Cardiac fibroblast (primary cell): ENCODE data around the gene SETD2.

Experiments used
- DNase-seq, 2 donors: peaks; one replicate each; pipeline versions ENCODE4 v3.0.0 to v3.0.0-alpha.2; 2010; ENCODE audit warnings: low read depth in 2 of 2
- H3K4me3 ChIP-seq, 2 donors: replicated peaks in 1 of 2; 1 replicate in 1 of 2; 2 replicates in 1 of 2; pipeline ENCODE4 v1.5.1; 2011; ENCODE audit warnings: low read depth in 2 of 2, low read length in 2 of 2, mild to moderate bottlenecking in 2 of 2, moderate library complexity in 1 of 2
- TF ChIP-seq, protein P1 (sequence below): IDR thresholded peaks from one replicate; pipeline ENCODE4 v1.5.1; 2011; ENCODE audit warnings: low read depth, mild to moderate bottlenecking, low read length, inconsistent platforms

SETD2 gene

DNA sequence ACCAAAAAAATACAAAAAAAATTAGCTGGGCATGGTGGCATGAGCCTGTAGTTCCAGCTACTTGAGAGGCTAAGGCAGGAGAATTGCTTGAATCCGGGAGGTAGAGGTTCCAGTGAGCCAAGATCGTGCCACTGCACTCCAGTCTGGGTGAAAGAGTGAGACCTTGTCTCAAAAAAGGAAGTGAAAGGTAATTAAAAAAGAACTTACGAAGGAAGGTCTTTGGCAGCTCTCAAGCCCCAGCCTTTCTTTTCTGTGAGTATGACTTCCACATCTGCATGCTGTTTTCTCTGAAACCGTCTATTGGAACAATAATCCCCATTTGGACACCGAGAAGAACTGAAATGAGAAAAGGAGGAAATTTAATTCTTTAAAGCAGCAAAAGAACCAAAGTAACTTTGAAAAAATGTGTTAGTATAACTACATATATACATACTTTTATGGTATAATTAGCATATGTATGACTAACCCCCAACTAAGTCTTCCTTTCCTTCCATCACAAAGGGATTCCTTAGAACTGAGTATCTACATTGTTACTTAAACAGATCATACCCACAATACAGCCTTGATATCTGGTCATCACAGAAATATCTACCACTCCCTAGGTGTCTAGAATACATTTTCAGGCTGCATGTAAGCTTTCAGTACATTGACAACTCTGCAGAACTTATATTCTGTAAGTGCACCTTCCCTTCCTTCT, 50.1 kb downstream of the SETD2 start:
- TF ChIP-seq, protein P1, sequence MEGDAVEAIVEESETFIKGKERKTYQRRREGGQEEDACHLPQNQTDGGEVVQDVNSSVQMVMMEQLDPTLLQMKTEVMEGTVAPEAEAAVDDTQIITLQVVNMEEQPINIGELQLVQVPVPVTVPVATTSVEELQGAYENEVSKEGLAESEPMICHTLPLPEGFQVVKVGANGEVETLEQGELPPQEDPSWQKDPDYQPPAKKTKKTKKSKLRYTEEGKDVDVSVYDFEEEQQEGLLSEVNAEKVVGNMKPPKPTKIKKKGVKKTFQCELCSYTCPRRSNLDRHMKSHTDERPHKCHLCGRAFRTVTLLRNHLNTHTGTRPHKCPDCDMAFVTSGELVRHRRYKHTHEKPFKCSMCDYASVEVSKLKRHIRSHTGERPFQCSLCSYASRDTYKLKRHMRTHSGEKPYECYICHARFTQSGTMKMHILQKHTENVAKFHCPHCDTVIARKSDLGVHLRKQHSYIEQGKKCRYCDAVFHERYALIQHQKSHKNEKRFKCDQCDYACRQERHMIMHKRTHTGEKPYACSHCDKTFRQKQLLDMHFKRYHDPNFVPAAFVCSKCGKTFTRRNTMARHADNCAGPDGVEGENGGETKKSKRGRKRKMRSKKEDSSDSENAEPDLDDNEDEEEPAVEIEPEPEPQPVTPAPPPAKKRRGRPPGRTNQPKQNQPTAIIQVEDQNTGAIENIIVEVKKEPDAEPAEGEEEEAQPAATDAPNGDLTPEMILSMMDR, result no peak
- DNase-seq, result peak in 1 of 2 donors; percentile 86

DNA sequence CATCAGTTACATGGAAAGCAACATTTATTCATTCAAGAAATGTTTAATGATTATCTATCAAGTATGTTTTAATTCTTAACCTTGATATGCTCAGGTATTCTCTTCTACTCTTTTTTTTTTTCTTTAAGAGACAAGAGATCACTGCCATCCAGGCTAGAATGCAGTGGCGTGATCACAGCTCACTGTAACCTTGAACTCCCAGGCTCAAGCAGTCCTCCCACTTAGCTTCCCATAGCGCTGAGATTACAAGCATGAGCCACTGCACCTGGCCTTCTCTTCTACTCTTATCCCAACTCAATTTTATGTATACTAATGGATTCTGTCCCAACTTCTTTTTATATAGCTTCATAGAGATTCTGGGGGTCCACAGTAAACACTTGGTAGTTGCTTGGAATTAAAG, 50.9 kb downstream of the SETD2 start:
- H3K4me3 ChIP-seq, result no peak overlapping the region
- DNase-seq, result no peak
- TF ChIP-seq, protein P1, result no peak

More for the DNA sequence above, 50.1 kb downstream of the SETD2 start:
- no peak overlapping the region for H3K4me3 ChIP-seq

DNA sequence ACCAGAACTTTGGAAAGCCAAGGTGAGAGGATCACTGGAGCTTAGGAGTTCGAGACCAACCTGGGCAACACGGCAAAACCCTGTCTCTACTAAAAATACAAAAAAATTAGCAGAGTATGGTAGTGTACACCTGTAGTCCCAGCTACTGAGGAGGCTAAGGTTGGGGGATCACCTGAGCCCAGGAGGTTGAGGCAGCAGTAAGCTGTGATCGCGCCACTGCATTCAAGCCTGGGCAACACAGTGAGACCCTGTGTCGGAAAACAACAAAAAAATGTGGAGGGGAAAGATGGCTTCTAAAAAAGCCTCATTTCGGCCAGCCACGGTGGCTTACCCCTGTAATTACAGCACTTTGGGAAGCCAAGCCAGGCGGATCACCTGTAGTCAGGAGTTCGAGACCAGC, 54.5 kb downstream of the SETD2 start:
- TF ChIP-seq, protein P1, result no peak
- no peak for DNase-seq
- no peak overlapping the region for H3K4me3 ChIP-seq

DNA sequence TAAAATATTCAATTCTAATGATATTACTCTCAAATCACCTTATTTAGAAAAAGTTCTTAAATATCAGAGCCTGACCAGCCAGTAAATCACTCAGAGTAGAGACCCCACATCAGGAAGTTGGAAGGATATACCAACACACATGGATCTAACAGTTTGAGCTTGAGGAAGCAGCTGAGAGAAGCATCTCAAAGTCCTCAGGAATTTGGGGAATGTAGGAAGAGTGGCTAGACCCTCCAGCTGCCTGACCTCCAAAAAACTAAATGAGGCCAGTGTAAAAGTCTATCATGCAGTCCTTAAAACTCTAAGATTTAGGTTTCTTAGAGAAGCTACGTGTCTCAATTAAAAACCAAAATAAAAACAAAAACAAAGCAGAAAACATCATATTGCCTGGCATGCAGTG, 55.4 kb downstream of the SETD2 start:
- TF ChIP-seq, protein P1, result no peak
- DNase-seq, result peak; percentile 14 to 18
- H3K4me3 ChIP-seq, result no peak overlapping the region

DNA sequence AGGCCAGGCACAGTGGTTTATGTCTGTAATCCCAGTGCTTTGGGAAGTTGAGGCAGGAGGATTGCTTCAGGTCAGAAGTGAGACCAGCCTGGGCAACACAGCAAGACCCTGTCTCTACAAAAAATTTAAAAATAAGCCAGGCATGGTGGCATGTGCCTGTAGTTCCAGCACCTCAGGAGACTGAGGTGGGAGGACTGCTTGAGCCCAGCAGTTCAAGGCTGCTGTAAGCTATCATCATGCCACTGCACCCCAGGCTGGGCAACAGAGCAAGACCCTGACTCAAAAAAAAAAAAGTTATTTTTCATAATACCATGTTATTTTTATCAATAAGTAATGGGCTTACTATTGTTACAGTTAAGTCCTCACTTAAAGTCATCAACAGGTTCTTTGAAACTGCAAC, 59.7 kb downstream of the SETD2 start:
- TF ChIP-seq, protein P1, result no peak
- no peak overlapping the region for H3K4me3 ChIP-seq
- DNase-seq, result no peak

DNA sequence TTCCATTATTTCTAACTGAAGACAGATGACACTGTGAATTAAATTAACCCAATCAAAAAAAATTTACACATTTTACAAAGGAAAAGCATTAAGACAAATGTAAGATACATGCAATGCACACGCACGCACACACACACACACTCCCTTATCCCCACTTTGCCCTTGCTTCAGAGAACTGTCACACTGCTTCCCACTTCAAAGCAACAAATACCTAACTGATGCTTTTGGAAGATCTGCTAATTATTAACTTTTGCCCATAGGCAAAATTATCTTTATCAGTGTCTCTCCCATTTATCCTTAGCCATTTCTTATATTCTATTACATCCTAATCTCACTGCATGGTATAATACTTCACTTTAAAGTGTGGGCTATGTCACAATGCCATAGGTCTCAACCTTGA, 60.3 kb downstream of the SETD2 start:
- TF ChIP-seq, protein P1, result no peak
- no peak for DNase-seq
- no peak overlapping the region for H3K4me3 ChIP-seq
